Ishikawa (cell line): ENCODE measurements around the gene SEPTIN5.
A peak's percentile ranks its signal among the peaks of the same experiment; 100 is the strongest.

Source experiments
- CREB1 ChIP-seq: IDR thresholded peaks from 2 replicates; pipeline ENCODE4 v1.6.1; 2012; ENCODE audit warnings: low read depth
- EGR1 ChIP-seq: IDR thresholded peaks from 2 replicates; pipeline ENCODE4 v1.6.1; 2012
- EP300 ChIP-seq: IDR thresholded peaks from 2 replicates; pipeline ENCODE4 v1.6.1; 2012; ENCODE audit warnings: borderline replicate concordance
- FOXM1 ChIP-seq: IDR thresholded peaks from 2 replicates; pipeline ENCODE4 v1.6.1; 2012; ENCODE audit warnings: low read depth, borderline replicate concordance
- NFIC ChIP-seq: IDR thresholded peaks from 2 replicates; pipeline ENCODE4 v1.6.1; 2012
- TAF1 ChIP-seq: IDR thresholded peaks from 2 replicates; pipeline ENCODE4 v1.6.1; 2012; ENCODE audit warnings: low read depth, mild to moderate bottlenecking
- TCF12 ChIP-seq: IDR thresholded peaks from 2 replicates; pipeline ENCODE4 v1.6.1; 2012; ENCODE audit warnings: low read depth
- TEAD4 ChIP-seq: IDR thresholded peaks from 2 replicates; pipeline ENCODE4 v1.6.1; 2012
- YY1 ChIP-seq: IDR thresholded peaks from 2 replicates; pipeline ENCODE4 v1.6.1; 2012; ENCODE audit warnings: low read depth
- ZBTB7A ChIP-seq: IDR thresholded peaks from 2 replicates; pipeline ENCODE4 v1.6.1; 2012; ENCODE audit warnings: low read depth
- TF ChIP-seq, protein P1 (sequence below): IDR thresholded peaks from 2 replicates; pipeline ENCODE4 v1.6.1; 2012; ENCODE audit warnings: low read depth, mild to moderate bottlenecking
- TF ChIP-seq, protein P2 (sequence below): IDR thresholded peaks from 2 replicates; pipeline ENCODE4 v1.6.1; 2012
- TF ChIP-seq, protein P3 (sequence below): IDR thresholded peaks from 2 replicates; pipeline ENCODE4 v1.6.1; 2012

GRCh38 chr22:19687561-19688300, 26.6 kb upstream of the SEPTIN5 start:
- TF ChIP-seq, protein P1, sequence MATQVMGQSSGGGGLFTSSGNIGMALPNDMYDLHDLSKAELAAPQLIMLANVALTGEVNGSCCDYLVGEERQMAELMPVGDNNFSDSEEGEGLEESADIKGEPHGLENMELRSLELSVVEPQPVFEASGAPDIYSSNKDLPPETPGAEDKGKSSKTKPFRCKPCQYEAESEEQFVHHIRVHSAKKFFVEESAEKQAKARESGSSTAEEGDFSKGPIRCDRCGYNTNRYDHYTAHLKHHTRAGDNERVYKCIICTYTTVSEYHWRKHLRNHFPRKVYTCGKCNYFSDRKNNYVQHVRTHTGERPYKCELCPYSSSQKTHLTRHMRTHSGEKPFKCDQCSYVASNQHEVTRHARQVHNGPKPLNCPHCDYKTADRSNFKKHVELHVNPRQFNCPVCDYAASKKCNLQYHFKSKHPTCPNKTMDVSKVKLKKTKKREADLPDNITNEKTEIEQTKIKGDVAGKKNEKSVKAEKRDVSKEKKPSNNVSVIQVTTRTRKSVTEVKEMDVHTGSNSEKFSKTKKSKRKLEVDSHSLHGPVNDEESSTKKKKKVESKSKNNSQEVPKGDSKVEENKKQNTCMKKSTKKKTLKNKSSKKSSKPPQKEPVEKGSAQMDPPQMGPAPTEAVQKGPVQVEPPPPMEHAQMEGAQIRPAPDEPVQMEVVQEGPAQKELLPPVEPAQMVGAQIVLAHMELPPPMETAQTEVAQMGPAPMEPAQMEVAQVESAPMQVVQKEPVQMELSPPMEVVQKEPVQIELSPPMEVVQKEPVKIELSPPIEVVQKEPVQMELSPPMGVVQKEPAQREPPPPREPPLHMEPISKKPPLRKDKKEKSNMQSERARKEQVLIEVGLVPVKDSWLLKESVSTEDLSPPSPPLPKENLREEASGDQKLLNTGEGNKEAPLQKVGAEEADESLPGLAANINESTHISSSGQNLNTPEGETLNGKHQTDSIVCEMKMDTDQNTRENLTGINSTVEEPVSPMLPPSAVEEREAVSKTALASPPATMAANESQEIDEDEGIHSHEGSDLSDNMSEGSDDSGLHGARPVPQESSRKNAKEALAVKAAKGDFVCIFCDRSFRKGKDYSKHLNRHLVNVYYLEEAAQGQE, result no peak
- TF ChIP-seq TEAD4, result no peak
- no peak; the same call in 1 of the 2 replicates for TF ChIP-seq TCF12
- TF ChIP-seq TAF1, result no peak
- TF ChIP-seq, protein P2, sequence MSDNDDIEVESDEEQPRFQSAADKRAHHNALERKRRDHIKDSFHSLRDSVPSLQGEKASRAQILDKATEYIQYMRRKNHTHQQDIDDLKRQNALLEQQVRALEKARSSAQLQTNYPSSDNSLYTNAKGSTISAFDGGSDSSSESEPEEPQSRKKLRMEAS, result 0 out of 2 replicates have a peak, but pooled peaks have one; percentile 27
- no peak for TF ChIP-seq EGR1
- no peak for TF ChIP-seq EP300
- peak; percentile 87 for TF ChIP-seq NFIC
- TF ChIP-seq FOXM1, result no peak
- TF ChIP-seq YY1, result no peak
- TF ChIP-seq, protein P3, sequence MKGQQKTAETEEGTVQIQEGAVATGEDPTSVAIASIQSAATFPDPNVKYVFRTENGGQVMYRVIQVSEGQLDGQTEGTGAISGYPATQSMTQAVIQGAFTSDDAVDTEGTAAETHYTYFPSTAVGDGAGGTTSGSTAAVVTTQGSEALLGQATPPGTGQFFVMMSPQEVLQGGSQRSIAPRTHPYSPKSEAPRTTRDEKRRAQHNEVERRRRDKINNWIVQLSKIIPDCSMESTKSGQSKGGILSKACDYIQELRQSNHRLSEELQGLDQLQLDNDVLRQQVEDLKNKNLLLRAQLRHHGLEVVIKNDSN, result no peak
- TF ChIP-seq CREB1, result no peak
- 0 out of 2 replicates have a peak, but pooled peaks have one; percentile 20 for TF ChIP-seq ZBTB7A
